RWPE1 (cell line): ENCODE results near the gene GRIK2.

Experiments
- CTCF ChIA-PET: fragments of 350-600 bp; sonication (Branson Sonifier 250); formaldehyde crosslinking; extraction: SDS; loops from one replicate; lab custom pipeline; 2021; lab: Yijun Ruan, JAX
- POLR2A ChIA-PET: fragments of 400-600 bp; formaldehyde crosslinking; extraction: SDS; loops from one replicate; lab custom pipeline; 2020; ENCODE audit warnings: antibody characterized with exemption; ENCODE audit not compliant: low non-redundant PET; lab: Yijun Ruan, JAX
- DNase-seq: peaks from one replicate; pipeline ENCODE4 v3.0.0; 2012; ENCODE audit warnings: low spot score
- H3K27ac ChIP-seq: fragments of 450-650 bp; 2 replicates; pipeline ENCODE4 v1.5.1; 2017
- TF ChIP-seq, protein P1 (sequence below): fragments of 450-650 bp; conservative IDR thresholded peaks from 2 replicates; pipeline ENCODE4 v1.5.1; 2017; ENCODE audit warnings: low read depth, mild to moderate bottlenecking

GRIK2 gene

DNA sequence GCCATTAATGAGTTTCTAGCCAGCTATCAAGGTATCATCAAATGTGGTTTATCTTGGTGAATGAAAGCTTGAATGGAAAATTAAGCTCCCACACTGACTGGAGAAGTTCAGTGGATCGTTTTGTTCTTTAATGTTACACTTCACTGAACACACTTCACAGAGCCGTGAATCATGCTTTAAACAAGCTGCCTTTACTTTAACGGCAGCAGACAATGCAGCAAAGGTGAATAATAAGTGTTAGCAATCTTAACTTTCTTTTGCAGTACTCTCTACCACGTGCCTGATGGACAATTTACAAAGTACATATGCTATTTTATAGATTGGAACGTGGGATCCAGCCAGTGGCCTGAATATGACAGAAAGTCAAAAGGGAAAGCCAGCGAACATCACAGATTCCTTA, 424.5 kb downstream of the GRIK2 start:
- TF ChIP-seq, protein P1, sequence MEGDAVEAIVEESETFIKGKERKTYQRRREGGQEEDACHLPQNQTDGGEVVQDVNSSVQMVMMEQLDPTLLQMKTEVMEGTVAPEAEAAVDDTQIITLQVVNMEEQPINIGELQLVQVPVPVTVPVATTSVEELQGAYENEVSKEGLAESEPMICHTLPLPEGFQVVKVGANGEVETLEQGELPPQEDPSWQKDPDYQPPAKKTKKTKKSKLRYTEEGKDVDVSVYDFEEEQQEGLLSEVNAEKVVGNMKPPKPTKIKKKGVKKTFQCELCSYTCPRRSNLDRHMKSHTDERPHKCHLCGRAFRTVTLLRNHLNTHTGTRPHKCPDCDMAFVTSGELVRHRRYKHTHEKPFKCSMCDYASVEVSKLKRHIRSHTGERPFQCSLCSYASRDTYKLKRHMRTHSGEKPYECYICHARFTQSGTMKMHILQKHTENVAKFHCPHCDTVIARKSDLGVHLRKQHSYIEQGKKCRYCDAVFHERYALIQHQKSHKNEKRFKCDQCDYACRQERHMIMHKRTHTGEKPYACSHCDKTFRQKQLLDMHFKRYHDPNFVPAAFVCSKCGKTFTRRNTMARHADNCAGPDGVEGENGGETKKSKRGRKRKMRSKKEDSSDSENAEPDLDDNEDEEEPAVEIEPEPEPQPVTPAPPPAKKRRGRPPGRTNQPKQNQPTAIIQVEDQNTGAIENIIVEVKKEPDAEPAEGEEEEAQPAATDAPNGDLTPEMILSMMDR = no peak
- CTCF ChIA-PET = interaction anchor here (0.7 kb wide), 1 partner anchor 448 kb away, joined by 3 read pairs; no protein-coding TSS in a partner anchor
- POLR2A ChIA-PET = no interaction called here

DNA sequence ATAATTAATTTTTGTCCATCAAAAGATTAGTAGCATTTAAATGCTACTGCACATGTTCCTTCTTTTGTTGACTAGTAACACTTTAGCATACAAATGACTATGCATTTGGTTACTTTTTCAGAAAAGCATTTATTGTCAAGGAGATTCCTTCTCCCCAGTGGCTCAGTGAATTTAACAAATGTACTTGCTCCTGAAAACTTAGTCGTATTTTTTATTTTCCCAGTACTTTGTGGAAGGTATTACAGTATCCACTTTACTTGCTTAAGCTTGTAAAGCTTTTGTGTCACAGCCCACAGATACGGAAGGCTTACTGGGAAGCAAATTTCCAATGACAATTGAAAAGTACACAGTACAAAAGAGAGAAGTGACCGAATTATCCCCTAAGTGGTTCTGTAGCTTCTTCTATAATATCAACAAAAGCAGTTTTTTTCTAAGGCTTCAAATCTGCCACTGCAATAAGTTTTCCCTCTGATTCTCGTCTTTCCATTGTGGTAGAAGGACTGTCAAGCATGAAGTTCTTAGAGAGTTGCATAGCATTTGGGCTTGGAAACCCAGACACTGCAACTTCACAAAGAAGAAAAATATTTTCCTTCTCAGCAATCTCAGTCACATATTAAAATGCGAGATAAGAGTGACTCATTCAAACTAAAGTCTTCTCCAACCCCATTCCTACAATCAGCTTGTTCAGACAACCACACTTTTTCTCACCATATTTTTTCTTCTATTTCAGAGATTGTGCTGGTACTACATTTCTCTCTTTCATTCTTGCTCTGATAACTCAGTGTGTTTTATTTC, 431.2 kb downstream of the GRIK2 start:
- ChIA-PET POLR2A (no interaction called here), CTCF (no interaction called here)
- TF ChIP-seq, protein P1 = no peak
- DNase-seq = no peak
- no peak overlapping the region for H3K27ac ChIP-seq

More for the DNA sequence above, 424.5 kb downstream of the GRIK2 start:
- DNase-seq = no peak
- H3K27ac ChIP-seq = no peak overlapping the region

DNA sequence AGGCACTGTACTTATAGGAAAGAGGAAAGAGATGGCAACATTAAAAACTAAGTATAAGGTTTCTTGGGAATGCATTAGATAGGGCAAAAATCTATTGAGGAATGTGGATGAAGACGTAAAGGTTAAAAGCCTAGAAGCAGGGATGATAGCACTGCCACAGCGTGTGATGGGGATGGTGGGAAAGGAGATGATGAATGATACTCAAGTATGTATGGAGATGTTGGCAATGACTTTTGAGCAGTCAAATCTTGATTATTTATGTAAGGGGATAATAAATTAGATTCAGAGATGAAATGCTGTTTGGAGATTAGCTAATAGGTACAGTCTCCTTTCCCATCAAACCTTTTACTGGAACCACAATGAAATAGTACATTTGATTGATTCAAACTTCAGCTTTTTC, 432.8 kb downstream of the GRIK2 start:
- TF ChIP-seq, protein P1 = no peak
- H3K27ac ChIP-seq = no peak overlapping the region
- DNase-seq = no peak
- POLR2A ChIA-PET = no interaction called here
- CTCF ChIA-PET = no interaction called here

DNA sequence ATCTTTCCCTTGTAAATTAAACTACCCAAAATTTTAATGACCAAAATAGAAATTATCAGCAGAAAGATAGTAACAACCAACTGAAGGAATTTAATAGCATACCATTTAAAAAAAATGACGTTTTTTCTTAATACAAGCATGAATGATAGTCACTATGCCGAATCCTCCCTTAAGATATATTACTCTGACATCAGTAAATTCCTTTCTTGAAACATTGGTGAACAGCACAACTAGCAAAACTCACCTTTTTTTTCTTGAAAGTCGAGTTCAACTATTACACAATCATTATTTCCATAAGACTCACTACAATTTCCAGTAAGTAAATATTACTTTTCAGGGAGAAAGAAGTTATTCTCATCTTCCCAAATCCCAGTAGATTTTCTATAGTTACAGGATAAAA, 433.2 kb downstream of the GRIK2 start:
- TF ChIP-seq, protein P1 = no peak
- POLR2A ChIA-PET = no interaction called here
- no peak overlapping the region for H3K27ac ChIP-seq
- no peak for DNase-seq
- CTCF ChIA-PET = no interaction called here

DNA sequence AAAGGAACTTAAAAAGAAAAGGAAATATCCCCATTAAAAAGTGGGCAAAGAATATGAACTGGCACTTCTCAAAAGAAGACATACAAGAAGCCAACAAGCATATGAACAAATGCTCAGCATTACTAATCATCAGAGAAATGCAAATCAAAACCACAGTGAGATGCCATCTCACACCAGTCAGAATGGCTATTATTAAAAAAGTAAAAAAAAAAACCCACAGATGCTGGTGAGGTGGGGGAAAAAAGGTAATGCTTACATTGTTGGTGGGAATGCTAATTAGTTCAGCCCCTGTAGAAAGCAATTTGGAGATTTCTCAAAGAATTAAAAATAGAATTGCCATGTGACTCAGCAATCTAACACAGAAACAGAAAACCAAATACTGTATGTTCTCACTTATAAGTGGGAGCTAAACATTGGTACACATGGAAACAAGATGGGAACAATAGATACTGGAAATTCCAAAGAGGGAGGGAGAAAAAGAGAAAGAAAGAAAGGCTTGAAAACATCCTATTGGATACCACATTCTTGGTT, 437.1 kb downstream of the GRIK2 start:
- POLR2A ChIA-PET = no interaction called here
- no peak overlapping the region for H3K27ac ChIP-seq
- no peak for DNase-seq
- CTCF ChIA-PET = no interaction called here
- TF ChIP-seq, protein P1 = no peak

DNA sequence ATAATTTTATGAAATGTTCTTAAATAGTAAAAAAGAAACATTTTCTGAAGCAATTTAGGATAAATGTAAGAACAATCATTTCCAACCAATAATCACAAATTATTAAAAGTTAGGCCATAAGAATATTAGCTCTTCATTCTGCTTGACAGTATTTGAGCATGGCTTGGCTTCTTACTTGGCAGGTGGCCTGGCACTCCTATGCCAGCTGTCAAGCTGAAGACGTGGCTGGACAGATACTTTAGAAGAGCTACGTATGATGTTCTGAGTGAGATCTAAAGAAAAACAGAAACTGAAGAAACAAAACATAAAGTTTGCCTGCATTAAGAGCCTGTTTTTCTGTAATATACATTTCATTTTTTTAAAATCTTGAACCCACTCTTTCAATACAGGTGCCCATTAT, 438.9 kb downstream of the GRIK2 start:
- no peak overlapping the region for H3K27ac ChIP-seq
- no peak for DNase-seq
- TF ChIP-seq, protein P1 = no peak
- CTCF ChIA-PET = no interaction called here
- POLR2A ChIA-PET = no interaction called here
